Activated T-helper 2 cell treated with anti-CD3 and anti-CD28 coated beads, Interferon-gamma antibody, Interleukin-2, Interleukin-4, amounts not matched to agents 10 μg/mL and 5 μg/mL and 100 μg/mL, durations not matched to agents 14 hours and 24 hours and 36 hours (primary cell): Measurements from ENCODE around the gene SYTL2. TPM values are rescaled to one million over a fixed set of nuclear protein-coding genes. Genes with fewer than 3 reads are reported as not detected.

Experiments used
- DNase-seq: peaks from one replicate; pipeline ENCODE4 v3.0.0; 2021; ENCODE audit warnings: low spot score
- H3K27ac Mint-ChIP-seq: one replicate; pipeline ENCODE4 v1.8.0; 2021; ENCODE audit warnings: mixed read lengths
- H3K27me3 Mint-ChIP-seq: one replicate; pipeline ENCODE4 v1.8.0; 2021; ENCODE audit warnings: low read depth, mixed read lengths
- H3K36me3 Mint-ChIP-seq: one replicate; pipeline ENCODE4 v1.8.0; 2021; ENCODE audit warnings: low read depth, mixed read lengths
- H3K4me1 Mint-ChIP-seq: one replicate; pipeline ENCODE4 v1.8.0; 2021; ENCODE audit warnings: low read depth, mixed read lengths
- H3K4me3 Mint-ChIP-seq: one replicate; pipeline ENCODE4 v1.8.0; 2021; ENCODE audit warnings: low read depth, mild to moderate bottlenecking, moderate library complexity, mixed read lengths
- H3K9me3 Mint-ChIP-seq: one replicate; pipeline ENCODE4 v1.8.0; 2021; ENCODE audit warnings: mixed read lengths
- intact Hi-C: fragments of 100-400 bp; cut with micrococcal nuclease; formaldehyde crosslinking; loops from one replicate; pipeline ENCODE4 v1.15.1; 2023
- total RNA-seq: library from RNA; stranded (reverse); gene quantifications from 2 replicates; pipeline ENCODE4 v1.2.3, GENCODE V29; 2022

The SYTL2 gene
- total RNA-seq, 1 donor from 2014 or later = 16.0 TPM

GRCh38 chr11:85803920-85804319 lies 7.0 kb downstream of the SYTL2 start:
- H3K4me1 Mint-ChIP-seq = peaks cover 29% of the 10 kb centered on the region
- H3K27ac Mint-ChIP-seq = no peak overlapping the region
- no peak overlapping the region for H3K4me3 Mint-ChIP-seq
- H3K27me3 Mint-ChIP-seq = peaks cover 2% of the 10 kb centered on the region
- H3K36me3 Mint-ChIP-seq = peaks cover 27% of the 10 kb centered on the region
- DNase-seq = no peak
- H3K9me3 Mint-ChIP-seq = peaks cover 5% of the 10 kb centered on the region
- intact Hi-C loops = no loop called here

GRCh38 chr11:85803303-85803702 lies 7.6 kb downstream of the SYTL2 start:
- Mint-ChIP-seq H3K4me3 (no peak overlapping the region), H3K36me3 (peaks cover 27% of the 10 kb centered on the region), H3K27me3 (peaks cover 2% of the 10 kb centered on the region), H3K27ac (no peak overlapping the region), H3K4me1 (peaks cover 26% of the 10 kb centered on the region), H3K9me3 (peaks cover 5% of the 10 kb centered on the region)
- intact Hi-C loops = no loop called here
- no peak for DNase-seq

GRCh38 chr11:85801527-85801926 lies 9.4 kb downstream of the SYTL2 start:
- H3K27me3 Mint-ChIP-seq = peaks cover 2% of the 10 kb centered on the region
- H3K36me3 Mint-ChIP-seq = peaks cover 27% of the 10 kb centered on the region
- H3K4me1 Mint-ChIP-seq = peaks cover 20% of the 10 kb centered on the region
- no peak for DNase-seq
- no peak overlapping the region for H3K27ac Mint-ChIP-seq
- H3K9me3 Mint-ChIP-seq = peaks cover 5% of the 10 kb centered on the region
- intact Hi-C loops = no loop called here
- no peak overlapping the region for H3K4me3 Mint-ChIP-seq

GRCh38 chr11:85800595-85801342 lies 10.2 kb downstream of the SYTL2 start:
- peaks cover 27% of the 10 kb centered on the region for H3K36me3 Mint-ChIP-seq
- H3K9me3 Mint-ChIP-seq = peaks cover 5% of the 10 kb centered on the region
- intact Hi-C loops = no loop called here
- no peak for DNase-seq
- peaks cover 2% of the 10 kb centered on the region for H3K27me3 Mint-ChIP-seq
- H3K4me3 Mint-ChIP-seq = no peak overlapping the region
- no peak overlapping the region for H3K27ac Mint-ChIP-seq
- peaks cover 18% of the 10 kb centered on the region for H3K4me1 Mint-ChIP-seq

GRCh38 chr11:85799142-85799541 lies 11.8 kb downstream of the SYTL2 start:
- no peak overlapping the region for H3K27ac Mint-ChIP-seq
- H3K4me3 Mint-ChIP-seq = no peak overlapping the region
- peaks cover 5% of the 10 kb centered on the region for H3K9me3 Mint-ChIP-seq
- intact Hi-C loops = no loop called here
- peaks cover 2% of the 10 kb centered on the region for H3K27me3 Mint-ChIP-seq
- H3K36me3 Mint-ChIP-seq = peaks cover 23% of the 10 kb centered on the region
- peaks cover 22% of the 10 kb centered on the region for H3K4me1 Mint-ChIP-seq
- DNase-seq = no peak

- intact Hi-C loops = no loop called here
- DNase-seq = no peak
- no peak overlapping the region for H3K27ac Mint-ChIP-seq
- peaks cover 2% of the 10 kb centered on the region for H3K27me3 Mint-ChIP-seq
- H3K36me3 Mint-ChIP-seq = peaks cover 19% of the 10 kb centered on the region
- H3K9me3 Mint-ChIP-seq = peaks cover 5% of the 10 kb centered on the region
- peaks cover 22% of the 10 kb centered on the region for H3K4me1 Mint-ChIP-seq
- H3K4me3 Mint-ChIP-seq = no peak overlapping the region
These were observed 12.6 kb downstream of the SYTL2 start for GRCh38 chr11:85798361-85798760.

- Mint-ChIP-seq H3K4me1 (peaks cover 23% of the 10 kb centered on the region), H3K27me3 (no peaks in the 10 kb centered on the region), H3K36me3 (peaks cover 15% of the 10 kb centered on the region), H3K4me3 (no peak overlapping the region), H3K9me3 (peaks cover 5% of the 10 kb centered on the region), H3K27ac (no peak overlapping the region)
- no peak for DNase-seq
- intact Hi-C loops = no loop called here
These were observed 15.0 kb downstream of the SYTL2 start for GRCh38 chr11:85795712-85796487.

GRCh38 chr11:85791409-85791990 lies 19.4 kb downstream of the SYTL2 start:
- Mint-ChIP-seq H3K27ac (no peak overlapping the region), H3K36me3 (peaks cover 12% of the 10 kb centered on the region), H3K9me3 (no peaks in the 10 kb centered on the region), H3K4me1 (peaks cover 27% of the 10 kb centered on the region), H3K4me3 (no peak overlapping the region), H3K27me3 (no peaks in the 10 kb centered on the region)
- no peak for DNase-seq
- intact Hi-C loops = no loop called here

- DNase-seq = no peak
- Mint-ChIP-seq H3K27me3 (no peaks in the 10 kb centered on the region), H3K4me1 (peaks cover 48% of the 10 kb centered on the region), H3K4me3 (no peak overlapping the region), H3K27ac (peak overlapping the region; percentile 63), H3K36me3 (peaks cover 17% of the 10 kb centered on the region), H3K9me3 (peaks cover under 1% of the 10 kb centered on the region)
- intact Hi-C loops = no loop called here
These were observed 22.9 kb downstream of the SYTL2 start for GRCh38 chr11:85787809-85788760.

- DNase-seq = no peak
- peaks cover 8% of the 10 kb centered on the region for H3K9me3 Mint-ChIP-seq
- peak overlapping the region; percentile 73 for H3K27ac Mint-ChIP-seq
- H3K27me3 Mint-ChIP-seq = no peaks in the 10 kb centered on the region
- peak overlapping the region; percentile 23 for H3K4me3 Mint-ChIP-seq
- peaks cover 54% of the 10 kb centered on the region for H3K4me1 Mint-ChIP-seq
- intact Hi-C loops = no loop called here
- peaks cover 24% of the 10 kb centered on the region for H3K36me3 Mint-ChIP-seq
These were observed 23.8 kb downstream of the SYTL2 start for GRCh38 chr11:85787168-85787567.

- Mint-ChIP-seq H3K36me3 (peaks cover 24% of the 10 kb centered on the region), H3K27me3 (no peaks in the 10 kb centered on the region), H3K27ac (no peak overlapping the region), H3K4me1 (peaks cover 66% of the 10 kb centered on the region), H3K4me3 (no peak overlapping the region), H3K9me3 (peaks cover 8% of the 10 kb centered on the region)
- intact Hi-C loops = loop anchor here (5.0 kb wide), 1 partner anchor 43 kb away; no protein-coding TSS in a partner anchor
- DNase-seq = no peak
These were observed 26.3 kb downstream of the SYTL2 start for GRCh38 chr11:85784480-85785265.
